Measurements from ENCODE around the gene SLC25A46. TPM values are rescaled to one million over a fixed set of nuclear protein-coding genes. Genes with fewer than 3 reads are reported as not detected.
"Not testable (repeated sequence)": the region's sequence is repeated elsewhere in the genome, so short reads cannot be mapped to it uniquely, and the experiment has no call there.

The SLC25A46 gene
- 10 to 100 TPM in 11 of 12 donors, not detected in 1; 35.4 to 50.7 (median 41.3) TPM for polyA plus RNA-seq (ENCODE audit: insufficient read length in 12 of 12)
- long read RNA-seq, donor 1, full-length matches to known transcripts, result 18 of 26 reads
- long read RNA-seq, donor 1, partial matches to known transcripts, result 8 of 26 reads
- long read RNA-seq, donor 1, other reads (novel, unspliced or antisense), result 0 of 26 reads
- long read RNA-seq, donor 2, transcript SLC25A46-201 (8 exons, 2,385 nt), result major isoform, 9 of 9 reads
- long read RNA-seq, donor 2, partial matches to known transcripts, result 0 of 9 reads
- long read RNA-seq, donor 2, other reads (novel, unspliced or antisense), result 0 of 9 reads
- long read RNA-seq, donor 3, full-length matches to known transcripts, result 6 of 6 reads
- long read RNA-seq, donor 3, partial matches to known transcripts, result 0 of 6 reads
- long read RNA-seq, donor 3, other reads (novel, unspliced or antisense), result 0 of 6 reads
- long read RNA-seq, donor 4, transcript SLC25A46-201 (8 exons, 2,385 nt), result major isoform, 8 of 8 reads
- long read RNA-seq, donor 4, partial matches to known transcripts, result 0 of 8 reads
- long read RNA-seq, donor 4, other reads (novel, unspliced or antisense), result 0 of 8 reads
- long read RNA-seq, donor 5, full-length matches to known transcripts, result 22 of 22 reads
- long read RNA-seq, donor 5, partial matches to known transcripts, result 0 of 22 reads
- long read RNA-seq, donor 5, other reads (novel, unspliced or antisense), result 0 of 22 reads
- long read RNA-seq, donor 6, full-length matches to known transcripts, result 8 of 14 reads
- long read RNA-seq, donor 6, partial matches to known transcripts, result 6 of 14 reads
- long read RNA-seq, donor 6, other reads (novel, unspliced or antisense), result 0 of 14 reads
- long read RNA-seq, donor 7, partial matches to known transcripts, result 0 of 4 reads
- long read RNA-seq, donor 7, other reads (novel, unspliced or antisense), result 0 of 4 reads
- long read RNA-seq, donor 8, full-length matches to known transcripts, result 10 of 21 reads
- long read RNA-seq, donor 8, partial matches to known transcripts, result 11 of 21 reads
- long read RNA-seq, donor 8, other reads (novel, unspliced or antisense), result 0 of 21 reads
- long read RNA-seq, donor 9, full-length matches to known transcripts, result 6 of 6 reads
- long read RNA-seq, donor 9, partial matches to known transcripts, result 0 of 6 reads
- long read RNA-seq, donor 9, other reads (novel, unspliced or antisense), result 0 of 6 reads
- long read RNA-seq, donor 10, transcript SLC25A46-201 (8 exons, 2,385 nt), result major isoform, 11 of 12 reads
- long read RNA-seq, donor 10, partial matches to known transcripts, result 0 of 12 reads
- long read RNA-seq, donor 10, other reads (novel, unspliced or antisense), result 0 of 12 reads
- long read RNA-seq, donor 11, full-length matches to known transcripts, result 15 of 15 reads
- long read RNA-seq, donor 11, partial matches to known transcripts, result 0 of 15 reads
- long read RNA-seq, donor 11, other reads (novel, unspliced or antisense), result 0 of 15 reads

DNA sequence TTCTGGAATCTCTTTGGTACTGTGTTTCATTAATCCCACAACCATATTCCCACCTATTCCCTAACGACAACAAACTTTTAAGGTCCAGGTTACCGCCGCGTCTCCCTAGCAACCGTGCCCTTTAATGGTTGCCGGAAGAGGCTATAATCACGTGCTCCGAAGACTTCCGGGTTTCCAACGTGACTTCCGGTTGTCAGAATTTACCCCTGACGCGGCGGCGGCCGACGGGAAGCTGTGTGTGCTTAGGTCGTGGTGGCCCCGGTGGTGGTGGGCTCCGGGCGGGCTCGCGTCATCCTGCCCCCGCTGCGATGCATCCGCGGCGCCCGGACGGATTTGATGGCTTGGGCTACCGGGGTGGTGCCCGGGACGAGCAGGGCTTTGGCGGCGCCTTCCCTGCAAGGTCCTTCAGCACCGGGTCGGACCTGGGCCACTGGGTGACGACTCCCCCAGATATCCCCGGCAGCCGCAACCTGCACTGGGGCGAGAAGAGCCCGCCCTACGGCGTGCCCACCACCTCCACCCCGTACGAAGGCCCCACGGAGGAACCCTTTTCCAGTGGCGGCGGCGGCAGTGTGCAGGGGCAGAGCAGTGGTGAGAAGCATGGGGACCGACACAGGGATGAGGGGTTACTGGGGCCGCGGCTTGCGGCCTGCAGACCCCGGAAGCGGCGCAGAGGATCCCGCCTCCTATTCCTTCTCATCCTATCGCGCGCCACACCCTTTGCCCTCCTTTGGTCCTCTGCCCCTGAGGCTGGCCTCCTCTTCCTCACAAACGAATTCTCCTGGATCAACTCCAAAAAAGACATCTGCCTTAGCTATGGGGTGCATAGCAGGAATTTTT, at the start of gene SLC25A46:
Gene SLC25A46, plus strand, starts transcription at position 196 of the 840 bp plus-strand sequence. Its CDS starts 113 bp downstream, at position 309.
- DNase-seq, result peak; percentile 93

DNA sequence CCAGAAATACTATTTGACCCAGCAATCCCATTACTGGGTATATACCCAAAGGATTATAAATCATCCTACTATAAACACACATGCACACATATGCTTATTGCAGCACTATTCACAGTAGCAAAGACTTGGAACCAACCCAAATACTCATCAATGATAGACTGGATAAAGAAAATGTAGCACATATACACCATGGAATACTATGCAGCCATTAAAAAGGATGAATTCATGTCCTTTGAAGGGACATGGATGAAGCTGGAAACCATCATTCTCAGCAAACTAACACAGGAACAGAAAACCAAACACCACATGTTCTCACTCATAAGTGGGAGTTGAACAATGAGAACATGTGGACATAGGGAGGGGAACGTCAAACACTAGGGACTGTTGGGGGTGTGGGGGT, 48.2 kb upstream of the SLC25A46 start:
- not testable (repeated sequence) for DNase-seq

DNA sequence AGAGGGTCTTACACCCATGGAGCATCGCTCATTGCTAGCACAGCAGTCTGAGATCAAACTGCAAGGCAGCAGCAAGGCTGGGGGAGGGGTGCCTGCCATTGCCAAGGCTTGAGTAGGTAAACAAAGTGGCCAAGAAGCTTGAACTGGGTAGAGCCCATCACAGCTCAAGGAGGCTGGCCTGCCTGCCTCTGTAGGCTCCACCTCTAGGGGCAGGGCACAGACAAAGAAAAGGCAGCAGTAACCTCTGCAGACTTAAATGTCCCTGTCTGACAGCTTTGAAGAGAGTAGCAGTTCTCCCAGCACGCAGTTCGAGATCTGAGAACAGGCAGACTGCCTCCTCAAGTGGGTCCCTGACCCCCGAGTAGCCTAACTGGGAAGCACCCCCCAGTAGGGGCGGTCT, 46.1 kb upstream of the SLC25A46 start:
- DNase-seq, result not testable (repeated sequence)

DNA sequence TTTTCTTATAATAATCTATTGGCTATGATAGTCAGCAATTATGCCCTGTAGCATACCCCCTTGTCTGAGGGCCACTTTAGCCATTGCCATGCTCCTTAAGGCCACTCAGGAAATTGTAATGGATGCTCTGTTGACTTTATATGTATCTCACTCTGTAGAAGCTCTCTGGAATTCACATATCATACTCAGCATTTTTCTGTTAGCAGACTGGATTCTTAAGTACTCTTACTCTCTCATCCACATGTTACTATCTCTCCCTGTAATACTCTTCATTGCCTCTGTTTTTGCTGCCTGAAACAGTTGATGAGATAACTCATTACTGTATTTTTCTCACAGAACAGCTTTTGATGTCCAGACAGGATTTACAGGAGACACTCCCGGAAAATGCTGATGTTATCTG, 36.5 kb upstream of the SLC25A46 start:
- no peak for DNase-seq

DNA sequence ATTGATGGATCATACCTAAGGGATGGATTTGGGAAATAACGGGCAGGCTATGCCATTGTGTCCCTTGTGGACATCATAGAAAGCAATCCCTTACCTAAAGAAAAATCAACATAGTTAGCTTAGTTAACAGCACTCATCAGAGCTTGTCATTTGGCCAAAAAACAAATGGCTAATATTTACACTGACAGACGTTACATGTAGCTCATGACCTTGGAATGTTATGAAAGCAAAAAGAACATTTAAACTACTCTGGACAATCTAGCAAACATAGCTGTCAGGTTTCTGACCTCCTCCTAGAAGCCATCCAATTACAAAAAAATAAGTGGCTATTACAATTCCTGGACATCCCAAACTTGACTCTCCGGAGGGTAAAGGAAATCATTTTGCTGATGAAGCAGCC, 36.1 kb upstream of the SLC25A46 start:
- no peak for DNase-seq

DNA sequence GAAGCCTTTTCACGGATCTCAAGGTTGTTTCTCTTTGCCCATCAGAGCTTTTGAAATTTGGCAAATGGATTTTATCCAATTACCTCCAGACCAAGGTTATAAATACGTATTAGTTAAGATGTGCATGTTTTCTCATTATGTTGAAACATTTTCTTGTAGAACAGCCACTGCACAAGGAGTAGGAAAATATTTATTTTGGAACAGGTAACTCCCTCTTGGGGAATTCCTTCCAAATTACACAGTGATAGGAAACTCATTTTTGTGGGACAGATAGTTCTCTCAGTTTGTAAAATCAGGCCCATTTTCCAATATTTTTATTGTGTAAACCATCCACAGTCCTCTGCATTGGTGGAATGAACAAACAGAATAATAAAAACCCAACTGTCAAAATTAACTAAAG, 35.3 kb upstream of the SLC25A46 start:
- no peak for DNase-seq

DNA sequence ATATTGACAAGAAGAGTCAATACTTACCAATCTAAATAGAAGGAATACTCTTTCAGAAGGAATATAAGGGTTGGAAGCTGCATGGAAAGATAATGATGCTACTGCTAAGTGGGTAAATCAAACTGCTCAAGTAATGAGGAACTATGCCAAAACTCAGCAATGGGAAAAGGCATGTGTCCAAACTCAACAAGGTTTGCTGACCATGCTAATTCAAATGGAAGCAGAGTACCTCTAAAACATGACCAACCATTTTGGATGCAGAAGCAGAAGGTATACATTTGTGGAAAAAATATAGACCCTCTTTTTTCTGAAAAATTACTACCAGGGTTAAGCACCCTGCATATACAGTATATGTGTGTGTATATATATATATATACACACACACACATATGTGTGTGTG, 33.5 kb upstream of the SLC25A46 start:
- no peak for DNase-seq

DNA sequence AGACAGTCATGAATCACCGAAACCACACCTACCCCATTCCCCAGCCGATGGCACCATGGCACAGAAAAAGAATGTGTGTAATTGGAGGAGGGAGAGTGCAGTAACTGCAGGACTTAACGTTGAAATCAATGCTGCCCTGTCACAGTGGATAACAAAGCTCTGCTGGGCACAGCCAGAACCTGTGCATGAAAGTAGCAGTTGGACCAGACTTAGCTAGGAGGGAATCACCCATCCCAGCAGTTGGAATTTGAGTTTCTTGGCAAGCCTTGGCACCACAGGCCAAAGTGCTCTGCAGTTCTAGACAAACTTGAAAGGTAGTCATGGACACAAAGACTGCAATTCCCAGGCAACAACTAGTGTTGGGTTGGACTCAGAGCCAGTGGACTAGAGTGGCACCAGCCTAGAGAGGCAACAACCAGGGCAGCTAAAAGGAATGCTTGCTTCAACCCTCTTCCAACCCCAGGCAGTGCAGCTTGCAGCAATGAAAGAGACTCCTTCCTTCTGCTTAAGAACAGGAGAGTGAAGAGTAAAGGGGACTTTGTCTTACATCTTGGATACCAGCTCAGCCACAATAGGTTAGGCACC, 31.5 kb upstream of the SLC25A46 start:
- no peak for DNase-seq

DNA sequence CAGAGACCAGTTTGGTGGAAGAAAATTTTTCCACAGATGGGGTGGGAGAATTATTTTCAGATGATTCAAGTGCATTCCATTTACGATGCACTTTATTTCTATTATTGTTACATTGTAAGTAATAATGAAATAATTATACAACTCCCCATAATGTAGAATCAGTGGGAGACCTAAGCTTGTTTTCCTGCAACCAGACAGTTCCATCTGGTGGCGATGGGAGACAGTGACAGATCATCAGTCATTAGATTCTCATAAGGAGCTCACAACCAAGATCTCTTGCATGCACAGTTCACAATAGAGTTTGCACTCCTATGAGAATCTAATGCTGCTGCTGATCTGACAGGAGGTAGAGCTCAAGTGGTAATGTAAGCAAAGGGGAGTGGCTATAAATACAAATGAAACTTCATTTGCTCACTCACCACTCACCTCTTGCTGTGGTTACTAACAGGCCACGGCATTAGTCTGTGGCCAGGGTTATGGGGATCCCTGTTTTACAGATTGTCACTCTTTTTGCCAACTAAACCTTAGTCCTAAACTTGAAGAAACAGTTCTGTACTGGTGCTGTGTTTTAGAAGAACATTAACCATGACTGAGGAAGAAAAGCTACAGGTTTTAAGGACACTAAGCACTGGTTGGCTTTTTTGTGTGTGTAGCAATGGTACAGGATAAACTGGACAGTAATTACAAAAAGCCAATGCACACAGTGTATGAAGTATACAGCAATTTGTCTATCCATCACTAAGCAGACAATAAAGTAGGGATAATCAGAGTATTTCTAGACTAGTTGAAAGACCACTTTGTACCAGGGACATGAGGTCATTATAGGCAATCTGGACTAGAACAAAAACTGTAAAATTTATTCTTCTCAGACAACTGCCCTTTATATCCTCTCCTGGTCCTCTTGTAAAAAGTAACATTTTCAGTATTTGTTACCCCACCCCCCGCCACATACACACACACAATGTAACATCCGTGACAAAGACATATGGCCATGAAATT, 22.3 kb upstream of the SLC25A46 start:
- no peak for DNase-seq

DNA sequence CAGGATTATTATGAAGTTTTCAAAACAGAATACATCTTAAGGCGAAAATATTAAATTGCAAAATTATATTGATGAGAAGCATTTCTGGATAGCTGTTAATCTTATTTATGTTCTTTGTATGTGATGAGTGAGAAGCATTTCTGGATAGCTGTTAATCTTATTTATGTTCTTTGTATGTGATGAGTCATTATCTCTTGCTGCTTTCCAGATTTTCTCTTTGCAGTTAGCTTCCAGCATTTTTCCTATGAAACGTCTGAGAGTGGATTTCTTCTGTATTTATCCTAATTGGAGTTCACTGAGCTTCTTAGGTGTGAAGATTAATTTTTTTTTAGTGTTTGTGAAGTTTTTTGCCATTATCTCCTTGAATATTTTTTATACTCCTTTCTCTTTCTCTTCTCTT, 20.5 kb upstream of the SLC25A46 start:
- DNase-seq, result no peak

DNA sequence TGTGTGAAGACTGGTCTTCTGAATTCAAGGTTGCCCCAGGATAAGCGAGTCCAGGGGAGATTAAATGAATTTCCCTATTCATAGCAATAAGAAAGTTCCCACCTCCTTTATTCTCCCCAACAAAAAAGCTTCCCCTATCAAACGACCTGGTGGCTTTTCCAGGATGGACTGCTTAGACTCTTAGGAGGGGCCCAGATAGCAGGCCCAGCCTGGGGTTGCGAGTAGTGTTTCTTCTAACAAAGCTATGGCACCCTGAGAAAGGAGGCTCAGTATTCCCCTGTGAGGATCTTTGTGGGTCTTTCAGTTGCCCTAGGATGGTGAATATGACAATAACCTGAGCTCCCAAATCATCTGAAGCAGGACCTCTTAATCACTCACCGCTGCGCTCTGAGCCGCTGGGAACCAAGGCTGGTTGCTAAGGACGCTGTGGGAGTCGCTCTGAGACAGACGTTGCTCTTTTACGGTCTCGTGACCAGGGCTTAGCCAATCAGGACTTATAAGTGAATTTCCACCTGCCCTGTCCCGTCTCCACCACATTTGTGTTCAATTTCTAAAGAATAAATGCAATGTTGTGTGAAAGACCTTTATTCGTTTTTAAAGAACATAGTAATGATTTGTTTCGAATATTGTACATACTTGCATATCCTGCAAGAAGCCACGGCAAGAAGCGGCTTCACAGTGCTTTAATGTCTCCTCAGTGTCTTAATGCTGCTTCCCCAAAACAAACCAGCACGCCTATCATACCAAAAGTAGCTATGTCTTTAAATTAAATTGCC, 12.4 kb upstream of the SLC25A46 start, which contains the start of gene TMEM232:
Gene TMEM232, minus strand, starts transcription at position 423 of the 776 bp plus-strand sequence. CDS start 59,319 bp downstream, outside the sequence.
- peak; percentile 19 for DNase-seq

DNA sequence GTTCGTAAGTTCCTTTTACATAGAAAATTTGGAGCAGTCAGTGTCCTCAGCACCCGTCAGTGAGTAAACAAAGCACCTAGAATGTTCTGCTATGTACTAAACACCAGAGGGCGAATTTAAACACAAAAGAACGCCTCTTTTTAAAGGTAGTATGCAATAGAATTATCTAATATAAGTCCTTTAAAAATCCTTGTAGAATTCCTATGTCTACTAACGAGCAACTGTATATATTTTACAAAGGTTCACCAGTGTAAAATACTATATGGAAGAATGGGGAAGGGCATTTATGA, 11.8 kb upstream of the SLC25A46 start:
- DNase-seq, result peak; percentile 3

DNA sequence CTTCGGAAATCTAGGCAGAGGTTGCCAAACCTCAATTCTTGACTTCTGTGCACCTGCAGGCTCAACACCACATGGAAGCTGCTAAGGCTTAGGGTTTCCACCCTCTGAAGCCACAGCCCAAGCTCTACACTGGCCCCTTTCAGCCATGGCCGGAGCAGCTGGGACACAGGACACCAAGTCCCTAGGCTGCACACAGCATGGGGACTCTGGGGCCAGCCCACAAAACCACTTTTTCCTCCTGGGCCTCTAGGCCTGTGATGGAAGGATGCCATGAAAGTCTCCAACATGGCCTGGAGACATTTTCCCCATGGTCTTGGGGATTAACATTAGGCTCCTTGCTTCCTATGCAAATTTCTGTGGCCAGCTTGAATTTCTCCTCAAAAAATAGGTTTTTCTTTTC, 7.3 kb upstream of the SLC25A46 start:
- DNase-seq, result not testable (repeated sequence)

DNA sequence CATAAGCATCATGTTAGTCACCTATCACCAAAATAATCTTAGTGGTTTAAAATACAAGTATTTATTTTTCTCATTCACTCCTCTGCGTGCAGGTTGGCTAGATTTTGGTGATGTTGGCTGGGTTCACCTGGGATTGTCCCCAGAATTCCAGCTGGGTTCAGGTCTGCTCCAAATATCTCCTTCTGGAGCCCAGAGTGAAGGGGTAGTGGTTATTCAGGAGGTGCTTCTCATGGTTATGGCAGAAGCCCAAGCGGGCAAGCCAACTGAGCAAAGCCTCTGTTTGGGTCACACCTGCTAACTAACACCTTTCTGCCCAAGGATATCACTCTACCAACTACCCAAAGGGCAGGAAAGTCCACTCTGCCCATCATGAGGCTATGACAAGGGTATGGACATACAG, 4.7 kb upstream of the SLC25A46 start:
- no peak for DNase-seq

DNA sequence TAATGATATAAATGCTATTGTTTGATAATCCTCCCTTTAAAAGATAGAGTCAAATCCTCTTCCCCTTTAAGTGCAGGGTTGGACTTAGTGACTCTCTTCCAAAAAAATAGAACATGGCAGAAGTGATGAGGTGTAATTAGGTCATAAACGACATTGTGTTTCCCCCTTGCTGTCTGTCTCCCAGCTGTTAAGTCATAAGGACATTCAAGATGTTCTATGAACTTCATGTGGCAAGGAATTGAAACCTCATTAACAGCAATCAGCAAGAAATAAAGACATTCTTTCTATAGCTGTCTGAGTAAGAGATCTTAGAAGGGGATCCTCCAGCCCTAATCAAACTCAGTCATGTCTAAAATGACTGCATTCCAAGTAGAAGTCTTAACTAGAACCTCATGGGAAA, 3.3 kb upstream of the SLC25A46 start:
- no peak for DNase-seq

DNA sequence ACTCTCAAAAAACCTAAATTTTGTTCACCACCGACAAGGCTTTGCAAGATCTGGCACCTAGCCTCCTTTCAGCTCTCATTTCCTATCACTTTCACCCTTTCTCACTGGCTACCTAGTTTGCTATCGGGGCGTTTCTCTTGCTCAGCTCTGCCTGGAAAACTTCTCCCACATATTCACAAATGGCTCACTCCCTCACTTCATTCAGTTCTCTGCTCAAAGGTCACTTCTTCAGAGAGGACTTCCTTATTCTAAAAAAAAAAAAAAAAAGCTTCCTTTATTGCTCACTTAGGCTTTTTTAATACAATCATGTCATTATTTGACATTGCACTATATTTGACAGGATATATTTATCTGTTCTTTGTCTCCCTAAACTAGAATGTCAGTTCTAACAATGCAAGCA, 2.1 kb upstream of the SLC25A46 start:
- DNase-seq, result no peak

DNA sequence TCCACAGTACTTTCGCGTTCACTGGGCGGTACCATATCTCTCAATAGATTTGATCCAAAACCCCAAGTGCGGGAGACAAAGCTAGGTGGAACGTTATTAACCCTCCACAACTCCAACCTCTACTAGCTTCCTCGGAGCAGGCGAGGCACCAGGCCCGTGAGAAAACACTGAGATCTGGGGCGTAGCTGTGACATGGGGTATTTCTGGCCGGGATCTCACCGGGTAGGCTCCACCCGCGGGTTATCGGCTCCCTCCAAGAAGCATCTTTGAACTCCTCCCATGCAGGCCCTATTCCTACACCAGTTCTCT, 350 bp upstream of the SLC25A46 start:
- DNase-seq, result no peak

Measured in muscle of arm (tissue), 14 donors.